ENCODE measurements around the gene ITGA6.

- TF ChIP-seq ZNF70 (CRISPR knock-in tag; IDR thresholded peaks at IDR 0.05) (no peak), PATZ1 (CRISPR knock-in tag; IDR thresholded peaks at IDR 0.05; ENCODE audit: borderline replicate concordance) (no peak), PPARA (CRISPR knock-in tag; IDR thresholded peaks at IDR 0.05; ENCODE audit: borderline replicate concordance) (no peak), CREB5 (CRISPR knock-in tag; IDR thresholded peaks at IDR 0.05; ENCODE audit: low read depth) (no peak), ZC3H10 (CRISPR knock-in tag; IDR thresholded peaks at IDR 0.05) (no peak)
Observed at GRCh38 chr2:172539767-172540166, 112.4 kb downstream of the ITGA6 start.
